Uterus (tissue), 2 donors: ENCODE results near the gene WDFY2.

Experiments used
- POLR2A ChIP-seq, 2 donors: fragments of 450-650 bp; IDR thresholded peaks; one replicate each; pipeline ENCODE4 v1.6.1; 2016; ENCODE audit warnings: antibody characterized with exemption in 2 of 2, mild to moderate bottlenecking in 1 of 2, moderate library complexity in 1 of 2
- TF ChIP-seq, protein P1 (sequence below), 4 experiments: fragments of 200-600 bp in 2 of 4; fragments of 450-650 bp in 2 of 4; sonication (generic) in 2 of 4; IDR thresholded peaks; one replicate each; pipeline ENCODE4 v1.5.1; 2016 to 2019; ENCODE audit warnings: antibody characterized with exemption in 4 of 4, mild to moderate bottlenecking in 2 of 4, moderate library complexity in 1 of 4

DNA sequence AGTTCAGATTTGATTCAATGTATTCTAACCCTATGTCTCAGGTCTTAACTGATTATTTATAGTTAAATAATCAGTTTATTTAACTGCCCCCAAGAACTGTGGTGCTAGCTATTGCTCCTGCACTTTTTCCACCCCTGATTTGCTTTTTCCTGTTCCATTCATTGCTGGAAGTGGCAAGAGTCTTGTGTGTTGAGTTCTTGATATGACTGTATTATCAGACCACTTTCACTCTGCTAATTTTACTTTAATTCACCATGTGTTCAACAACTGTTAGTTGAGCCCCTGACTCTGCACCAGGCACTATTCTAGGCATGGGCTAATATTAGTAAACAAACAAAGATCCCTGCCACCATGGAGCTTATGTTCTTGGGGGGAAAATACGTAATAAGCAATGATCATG is 39.9 kb downstream of the WDFY2 start:
- TF ChIP-seq, protein P1, sequence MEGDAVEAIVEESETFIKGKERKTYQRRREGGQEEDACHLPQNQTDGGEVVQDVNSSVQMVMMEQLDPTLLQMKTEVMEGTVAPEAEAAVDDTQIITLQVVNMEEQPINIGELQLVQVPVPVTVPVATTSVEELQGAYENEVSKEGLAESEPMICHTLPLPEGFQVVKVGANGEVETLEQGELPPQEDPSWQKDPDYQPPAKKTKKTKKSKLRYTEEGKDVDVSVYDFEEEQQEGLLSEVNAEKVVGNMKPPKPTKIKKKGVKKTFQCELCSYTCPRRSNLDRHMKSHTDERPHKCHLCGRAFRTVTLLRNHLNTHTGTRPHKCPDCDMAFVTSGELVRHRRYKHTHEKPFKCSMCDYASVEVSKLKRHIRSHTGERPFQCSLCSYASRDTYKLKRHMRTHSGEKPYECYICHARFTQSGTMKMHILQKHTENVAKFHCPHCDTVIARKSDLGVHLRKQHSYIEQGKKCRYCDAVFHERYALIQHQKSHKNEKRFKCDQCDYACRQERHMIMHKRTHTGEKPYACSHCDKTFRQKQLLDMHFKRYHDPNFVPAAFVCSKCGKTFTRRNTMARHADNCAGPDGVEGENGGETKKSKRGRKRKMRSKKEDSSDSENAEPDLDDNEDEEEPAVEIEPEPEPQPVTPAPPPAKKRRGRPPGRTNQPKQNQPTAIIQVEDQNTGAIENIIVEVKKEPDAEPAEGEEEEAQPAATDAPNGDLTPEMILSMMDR (IDR thresholded peaks at IDR 0.05) = no peak
- no peak for TF ChIP-seq POLR2A (IDR thresholded peaks at IDR 0.05)
